ENCODE results near the gene TMPRSS2.

DNA sequence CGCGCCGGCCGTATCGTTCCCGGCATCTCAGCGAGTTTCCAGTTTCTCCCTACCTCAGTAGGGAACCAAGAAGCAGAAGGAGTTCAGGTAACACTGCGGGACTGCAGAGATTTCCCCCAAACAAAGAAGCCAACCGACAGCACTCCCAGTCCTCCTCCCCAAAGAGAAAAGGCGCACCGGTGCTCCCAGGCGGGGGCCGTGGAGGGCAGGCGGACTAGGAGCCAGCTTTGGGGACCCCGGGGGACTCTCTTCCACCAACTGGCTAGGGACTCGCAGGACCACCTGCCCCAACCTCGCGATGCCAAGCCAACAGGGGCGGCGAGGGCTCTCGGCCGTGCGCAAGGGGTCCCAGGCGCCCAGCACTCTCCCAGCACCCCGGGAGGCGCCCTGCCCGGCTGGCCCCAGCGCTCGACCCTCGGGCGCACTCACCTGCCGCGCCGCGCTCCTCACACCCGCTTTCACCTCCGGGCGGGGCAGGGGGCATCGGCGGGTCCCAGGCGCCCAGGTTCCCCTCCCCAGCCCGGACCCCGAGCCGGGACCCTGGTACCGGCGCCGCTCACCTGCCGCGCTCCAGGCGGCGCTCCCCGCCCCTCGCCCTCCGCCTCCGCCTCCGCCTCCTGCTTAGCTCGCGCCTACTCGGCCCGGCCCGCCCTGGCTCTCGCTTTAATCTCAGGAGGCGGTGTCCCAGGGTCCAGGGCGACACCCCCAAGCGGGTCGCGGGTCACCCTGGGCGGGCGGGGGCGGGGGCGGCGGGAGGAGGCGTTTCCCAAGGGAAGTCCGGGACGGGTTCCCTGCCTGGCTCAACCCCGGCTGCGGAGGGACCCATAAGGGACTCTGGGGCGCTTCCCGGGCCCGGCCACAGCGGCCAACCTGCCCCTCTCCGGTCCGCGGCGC, at the start of gene TMPRSS2:
- no peak for TF ChIP-seq POLR2AphosphoS5 (IDR thresholded peaks at IDR 0.05)
- TF ChIP-seq, protein P1, sequence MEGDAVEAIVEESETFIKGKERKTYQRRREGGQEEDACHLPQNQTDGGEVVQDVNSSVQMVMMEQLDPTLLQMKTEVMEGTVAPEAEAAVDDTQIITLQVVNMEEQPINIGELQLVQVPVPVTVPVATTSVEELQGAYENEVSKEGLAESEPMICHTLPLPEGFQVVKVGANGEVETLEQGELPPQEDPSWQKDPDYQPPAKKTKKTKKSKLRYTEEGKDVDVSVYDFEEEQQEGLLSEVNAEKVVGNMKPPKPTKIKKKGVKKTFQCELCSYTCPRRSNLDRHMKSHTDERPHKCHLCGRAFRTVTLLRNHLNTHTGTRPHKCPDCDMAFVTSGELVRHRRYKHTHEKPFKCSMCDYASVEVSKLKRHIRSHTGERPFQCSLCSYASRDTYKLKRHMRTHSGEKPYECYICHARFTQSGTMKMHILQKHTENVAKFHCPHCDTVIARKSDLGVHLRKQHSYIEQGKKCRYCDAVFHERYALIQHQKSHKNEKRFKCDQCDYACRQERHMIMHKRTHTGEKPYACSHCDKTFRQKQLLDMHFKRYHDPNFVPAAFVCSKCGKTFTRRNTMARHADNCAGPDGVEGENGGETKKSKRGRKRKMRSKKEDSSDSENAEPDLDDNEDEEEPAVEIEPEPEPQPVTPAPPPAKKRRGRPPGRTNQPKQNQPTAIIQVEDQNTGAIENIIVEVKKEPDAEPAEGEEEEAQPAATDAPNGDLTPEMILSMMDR (IDR thresholded peaks at IDR 0.05), result no peak

All from gastroesophageal sphincter (tissue), 3 donors.